Measurements from ENCODE around the gene TYW3. TPM values are rescaled to one million over a fixed set of nuclear protein-coding genes. Genes with fewer than 3 reads are reported as not detected.

Gene TYW3
- total RNA-seq, 1 donor from 2014 or later: 18.5 TPM

GRCh38 chr1:74773582-74773981 lies 40.6 kb downstream of the TYW3 start:
- intact Hi-C loops (cut with DNase I): loop anchor here (5.0 kb wide), 1 partner anchor 424 kb away; no protein-coding TSS in a partner anchor
- DNase-seq (no peak), ATAC-seq (ENCODE audit: poor library complexity) (no peak)

GRCh38 chr1:74775735-74776134 lies 42.8 kb downstream of the TYW3 start:
- intact Hi-C loops (cut with DNase I): no loop called here
- DNase-seq (no peak), ATAC-seq (ENCODE audit: poor library complexity) (no peak)

GRCh38 chr1:74777525-74777924 lies 44.6 kb downstream of the TYW3 start:
- intact Hi-C loops (cut with DNase I): no loop called here
- ATAC-seq (ENCODE audit: poor library complexity) (no peak), DNase-seq (no peak)

GRCh38 chr1:74779750-74780149 lies 46.8 kb downstream of the TYW3 start:
- ATAC-seq (ENCODE audit: poor library complexity) (no peak), DNase-seq (no peak)
- intact Hi-C loops (cut with DNase I): no loop called here

- no peak for ATAC-seq (ENCODE audit: poor library complexity)
- no peak for DNase-seq
- intact Hi-C loops (cut with DNase I): no loop called here
Measured at GRCh38 chr1:74780594-74780993, 47.6 kb downstream of the TYW3 start.

GRCh38 chr1:74785944-74786343 lies 53.0 kb downstream of the TYW3 start:
- DNase-seq (no peak), ATAC-seq (ENCODE audit: poor library complexity) (no peak)
- intact Hi-C loops (cut with DNase I): no loop called here

- DNase-seq (no peak), ATAC-seq (ENCODE audit: poor library complexity) (no peak)
- intact Hi-C loops (cut with DNase I): no loop called here
Measured at GRCh38 chr1:74790453-74790852, 57.5 kb downstream of the TYW3 start.

- intact Hi-C loops (cut with DNase I): no loop called here
- no peak for DNase-seq
Measured at GRCh38 chr1:74791491-74791890, 58.5 kb downstream of the TYW3 start.

GRCh38 chr1:74799119-74799657 lies 66.2 kb downstream of the TYW3 start:
- intact Hi-C loops (cut with DNase I): no loop called here
- ATAC-seq (ENCODE audit: poor library complexity): no peak
- DNase-seq: no peak

More at GRCh38 chr1:74791491-74791890, 58.5 kb downstream of the TYW3 start:
- no peak for ATAC-seq (ENCODE audit: poor library complexity)

- DNase-seq: no peak
- intact Hi-C loops (cut with DNase I): no loop called here
- ATAC-seq (ENCODE audit: poor library complexity): no peak
Measured at GRCh38 chr1:74811436-74812179, 78.7 kb downstream of the TYW3 start.

- ATAC-seq (ENCODE audit: poor library complexity): no peak
Measured at GRCh38 chr1:74812180-74812541, 79.2 kb downstream of the TYW3 start.

More at GRCh38 chr1:74812180-74812541, 79.2 kb downstream of the TYW3 start:
- DNase-seq: no peak
- intact Hi-C loops (cut with DNase I): no loop called here

Other genes starting within 250 kb of the TYW3 start
- not detected for gene LRRC53, start 220.5 kb upstream of the TYW3 start, total RNA-seq
- gene ERICH3, start 59.4 kb upstream of the TYW3 start, total RNA-seq: not detected
- gene CRYZ, start 102 bp upstream of the TYW3 start, total RNA-seq: 37.5 TPM

Data from Right ventricle myocardium superior (tissue), 1 donor.